A204.1 (cell line): Measurements from ENCODE around the gene EID3.
"Not testable (repeated sequence)": the region's sequence is repeated elsewhere in the genome, so short reads cannot be mapped to it uniquely, and the experiment has no call there.

ENCODE experiments used
- FAIRE-seq: peaks from 2 replicates; lab custom pipeline; 2012; peaks lifted over from hg19 to GRCh38; lab: Jason Lieb, UNC

Gene EID3

GRCh38 chr12:104313568-104314241 lies 10.2 kb downstream of the EID3 start:
- no peak for FAIRE-seq

- no peak for FAIRE-seq
These were observed 10.7 kb downstream of the EID3 start for GRCh38 chr12:104314242-104314614.

- no peak for FAIRE-seq
These were observed 12.0 kb downstream of the EID3 start for GRCh38 chr12:104315326-104316224.

GRCh38 chr12:104316936-104317335 lies 13.4 kb downstream of the EID3 start:
- no peak for FAIRE-seq

GRCh38 chr12:104317538-104318210 lies 14.1 kb downstream of the EID3 start:
- no peak for FAIRE-seq

- FAIRE-seq = no peak
These were observed 15.5 kb downstream of the EID3 start for GRCh38 chr12:104319028-104319427.

- FAIRE-seq = no peak
These were observed 16.5 kb downstream of the EID3 start for GRCh38 chr12:104319918-104320626.

GRCh38 chr12:104320627-104321024 lies 17.1 kb downstream of the EID3 start:
- no peak for FAIRE-seq

- no peak for FAIRE-seq
These were observed 18.4 kb downstream of the EID3 start for GRCh38 chr12:104321949-104322348.

GRCh38 chr12:104322533-104322932 lies 19.0 kb downstream of the EID3 start:
- FAIRE-seq = not testable (repeated sequence)

- no peak for FAIRE-seq
These were observed 20.4 kb downstream of the EID3 start for GRCh38 chr12:104323899-104324298.

- not testable (repeated sequence) for FAIRE-seq
These were observed 24.7 kb downstream of the EID3 start for GRCh38 chr12:104328278-104328677.

GRCh38 chr12:104328790-104329189 lies 25.3 kb downstream of the EID3 start:
- FAIRE-seq = no peak

GRCh38 chr12:104329707-104330532 lies 26.4 kb downstream of the EID3 start:
- no peak for FAIRE-seq

GRCh38 chr12:104331376-104331775 lies 27.8 kb downstream of the EID3 start:
- FAIRE-seq = peak; percentile 29

- FAIRE-seq = not testable (repeated sequence)
These were observed 28.7 kb downstream of the EID3 start for GRCh38 chr12:104332273-104332672.

GRCh38 chr12:104333692-104334255 lies 30.2 kb downstream of the EID3 start:
- FAIRE-seq = no peak

- FAIRE-seq = no peak
These were observed 31.0 kb downstream of the EID3 start for GRCh38 chr12:104334581-104334980.

- FAIRE-seq = no peak
These were observed 32.6 kb downstream of the EID3 start for GRCh38 chr12:104336115-104336514.

- no peak for FAIRE-seq
These were observed 33.6 kb downstream of the EID3 start for GRCh38 chr12:104337030-104337558.

- FAIRE-seq = no peak
These were observed 36.1 kb downstream of the EID3 start for GRCh38 chr12:104339663-104340062.
